HepG2 (cell line): ENCODE results near the gene GARS1. TPM values are rescaled to one million over a fixed set of nuclear protein-coding genes. Genes with fewer than 3 reads are reported as not detected.

Source experiments
- ATAC-seq: fragments of 200-7000 bp; cut with Tn5 transposase; 3 replicates; pipeline ENCODE4 v1.9.1; 2020; ENCODE audit warnings: mild to moderate bottlenecking, moderate library complexity
- BruUV-seq: library from RNA; stranded (reverse); fragments of 400-500 nt; replicated peaks from 2 replicates; lab custom pipeline; 2021; lab: Mats Ljungman, UMichigan
- CTCF ChIA-PET: fragments of 300-600 bp; formaldehyde crosslinking; extraction: SDS; loops from one replicate; lab custom pipeline; 2021; ENCODE audit warnings: low total read pairs, inconsistent platforms, low intra/inter-chr PET ratio; lab: Yijun Ruan, JAX
- POLR2A ChIA-PET: fragments of 350-600 bp; sonication (Branson Sonifier 250); formaldehyde crosslinking; loops from one replicate; lab custom pipeline; 2020; ENCODE audit warnings: antibody characterized with exemption, inconsistent platforms; lab: Yijun Ruan, JAX
- DNase-seq: peaks from one replicate; pipeline ENCODE4 v3.0.0-alpha.2; 2015; ENCODE audit warnings: low spot score
- FAIRE-seq: peaks from 3 replicates; lab custom pipeline; 2011; peaks lifted over from hg19 to GRCh38; lab: Jason Lieb, UNC
- H2AFZ ChIP-seq: one replicate; pipeline ENCODE4 v1.6.1; 2011; ENCODE audit warnings: low read length, inconsistent platforms
- H3K27ac ChIP-seq: fragments of 300-600 bp; 3 replicates; pipeline ENCODE4 v1.8.0; 2011; ENCODE audit warnings: mixed run types, mild to moderate bottlenecking, mixed read lengths, low read length, inconsistent platforms; ENCODE audit not compliant: insufficient read depth; ENCODE audit errors: extremely low read length
- H3K27me3 ChIP-seq, 2 experiments: fragments of 200-600 bp in 1 of 2; 2 replicates in 1 of 2; 3 replicates in 1 of 2; pipeline versions ENCODE4 v1.6.0 to v1.8.0; 2011; ENCODE audit warnings: low read length in 2 of 2, mild to moderate bottlenecking in 2 of 2, moderate library complexity in 2 of 2, inconsistent platforms in 1 of 2; ENCODE audit not compliant: insufficient read depth in 2 of 2, control insufficient read depth in 1 of 2
- H3K36me3 ChIP-seq, 2 experiments: fragments of 200-600 bp in 1 of 2; replicated peaks in 1 of 2; 2 replicates in 1 of 2; 3 replicates in 1 of 2; pipeline versions ENCODE4 v1.5.1 to v1.8.0; 2011; ENCODE audit warnings: low read length in 2 of 2, inconsistent platforms in 1 of 2; ENCODE audit not compliant: insufficient read depth in 2 of 2, control insufficient read depth in 1 of 2
- H3K4me1 ChIP-seq: 2 replicates; pipeline ENCODE4 v1.5.1; 2012; ENCODE audit warnings: low read length, inconsistent platforms; ENCODE audit not compliant: insufficient read depth
- H3K4me2 ChIP-seq: 2 replicates; pipeline ENCODE4 v1.6.0; 2011; ENCODE audit warnings: low read depth, low read length, inconsistent platforms
- H3K4me3 ChIP-seq, 3 experiments: fragments of 200-600 bp in 1 of 3; sonication (generic), shearing (Covaris generic) in 1 of 3; replicated peaks in 1 of 3; 2 replicates each; pipeline ENCODE4 v1.5.1; 2011 to 2016; ENCODE audit warnings: low read length in 3 of 3, inconsistent platforms in 2 of 3, low read depth in 2 of 3, mild to moderate bottlenecking in 2 of 3, control low read depth in 1 of 3, mixed read lengths in 1 of 3; ENCODE audit not compliant: insufficient read depth in 1 of 3
- H3K79me2 ChIP-seq: one replicate; pipeline ENCODE4 v1.6.1; 2011; ENCODE audit warnings: low read length, inconsistent platforms; ENCODE audit not compliant: insufficient read depth
- H3K9ac ChIP-seq: 2 replicates; pipeline ENCODE4 v1.6.0; 2011; ENCODE audit warnings: mild to moderate bottlenecking, low read depth, low read length, inconsistent platforms; ENCODE audit not compliant: insufficient read depth
- H3K9me3 ChIP-seq: 2 replicates; pipeline ENCODE4 v1.5.1; 2012; ENCODE audit warnings: mild to moderate bottlenecking, low read length
- H4K20me1 ChIP-seq: 2 replicates; pipeline ENCODE4 v1.6.0; 2011; ENCODE audit warnings: inconsistent platforms, mild to moderate bottlenecking, low read length, moderate library complexity; ENCODE audit not compliant: insufficient read depth
- BHLHE40 ChIP-seq: IDR thresholded peaks from 2 replicates; pipeline ENCODE4 v1.6.1; 2011; ENCODE audit warnings: low read length, improper control_type of control experiment
- EZH2 ChIP-seq: conservative IDR thresholded peaks from 2 replicates; pipeline ENCODE4 v1.6.1; 2012; ENCODE audit warnings: mild to moderate bottlenecking, low read depth, low read length, moderate library complexity
- NAIF1 ChIP-seq: sonication (generic); formaldehyde crosslinking; IDR thresholded peaks from 2 replicates; pipeline ENCODE4 v1.5.0; 2020; ENCODE audit warnings: mild to moderate bottlenecking, missing genetic modification reagents, borderline replicate concordance
- YEATS2 ChIP-seq: sonication (generic); formaldehyde crosslinking; IDR thresholded peaks from 2 replicates; pipeline ENCODE4 v1.4.0; 2020; ENCODE audit warnings: missing genetic modification reagents, borderline replicate concordance
- ZBTB42 ChIP-seq: sonication (generic); formaldehyde crosslinking; IDR thresholded peaks from 2 replicates; pipeline ENCODE4 v1.5.0; 2020; ENCODE audit warnings: mild to moderate bottlenecking, missing genetic modification reagents
- ZNF143 ChIP-seq: sonication (generic); formaldehyde crosslinking; IDR thresholded peaks from 2 replicates; pipeline ENCODE4 v1.4.0; 2020; ENCODE audit warnings: missing genetic modification reagents
- ZNF543 ChIP-seq: sonication (generic); formaldehyde crosslinking; IDR thresholded peaks from 2 replicates; pipeline ENCODE4 v1.4.0; 2020; ENCODE audit warnings: mild to moderate bottlenecking, missing genetic modification reagents
- ZNF776 ChIP-seq: sonication (generic); formaldehyde crosslinking; IDR thresholded peaks from 2 replicates; pipeline ENCODE4 v1.4.0; 2020; ENCODE audit warnings: mild to moderate bottlenecking, missing genetic modification reagents
- ZNF780A ChIP-seq: sonication (generic); formaldehyde crosslinking; IDR thresholded peaks from 2 replicates; pipeline ENCODE4 v1.8.0; 2022; ENCODE audit warnings: mild to moderate bottlenecking, missing genetic modification reagents, moderate library complexity
- WGBS: methylation state at CpG from one replicate; pipeline ENCODE4 v1.1.6; 2017; ENCODE audit warnings: low lambda C conversion rate; 5-methylcytosine and 5-hydroxymethylcytosine counted together
- in situ Hi-C: cut with HindIII; loops from 2 replicates; pipeline ENCODE4 v1.10.0; 2017; ENCODE audit warnings: low pct_unique_long_range_greater_than_20kb; ENCODE audit not compliant: extremely low pct_ligation_motif_present
- intact Hi-C: fragments of 100-400 bp; cut with micrococcal nuclease; formaldehyde crosslinking; loops from one replicate; pipeline ENCODE4 v1.10.0; 2022; ENCODE audit not compliant: unreplicated experiment
- polyA plus RNA-seq, 8 experiments: library from polyadenylated mRNA; depleted of rRNA in 3 of 8; stranded (reverse) in 7 of 8; unstranded in 1 of 8; fragments of >200 nt; fragmentation: Illumina TruSeq in 4 of 8; extraction: Trizol in 4 of 8; gene quantifications; 2 replicates each; pipeline versions ENCODE4 v1.2.1 to v1.2.3, GENCODE V29; 2011 to 2016; ENCODE audit warnings: low read depth in 4 of 8, missing spikeins in 1 of 8, mixed read lengths in 1 of 8; ENCODE audit not compliant: insufficient read depth in 1 of 8
- total RNA-seq, 5 experiments: library from RNA; depleted of rRNA; stranded (reverse); fragments of >200 nt; fragmentation: Illumina TruSeq; extraction: Trizol; gene quantifications; 2 replicates each; pipeline ENCODE4 v1.2.3, GENCODE V29; 2016; ENCODE audit warnings: low read depth in 1 of 5
- TF ChIP-seq, protein P1 (sequence below): IDR thresholded peaks from 2 replicates; pipeline ENCODE4 v1.6.1; 2016; ENCODE audit warnings: mild to moderate bottlenecking
- TF ChIP-seq, protein P2 (sequence below): IDR thresholded peaks from 2 replicates; pipeline ENCODE4 v1.6.1; 2016; ENCODE audit warnings: low read depth, control low read depth
- TF ChIP-seq, protein P3 (sequence below): IDR thresholded peaks from 2 replicates; pipeline ENCODE4 v1.6.1; 2018; ENCODE audit warnings: missing genetic modification reagents
- TF ChIP-seq, protein P4 (sequence below): sonication (generic); formaldehyde crosslinking; IDR thresholded peaks from 2 replicates; pipeline ENCODE4 v1.8.1; 2022; ENCODE audit warnings: low read depth, mild to moderate bottlenecking, missing genetic modification reagents
- TF ChIP-seq, protein P5 (sequence below): sonication (generic); formaldehyde crosslinking; IDR thresholded peaks from 2 replicates; pipeline ENCODE4 v1.4.0; 2020; ENCODE audit warnings: missing genetic modification reagents, borderline replicate concordance

GARS1 gene
- total and polyA plus RNA-seq, 2 of the 13 experiments (the other 11 are each of a cell fraction or from before 2014, with no cell fraction given): 140 to 460 TPM

DNA sequence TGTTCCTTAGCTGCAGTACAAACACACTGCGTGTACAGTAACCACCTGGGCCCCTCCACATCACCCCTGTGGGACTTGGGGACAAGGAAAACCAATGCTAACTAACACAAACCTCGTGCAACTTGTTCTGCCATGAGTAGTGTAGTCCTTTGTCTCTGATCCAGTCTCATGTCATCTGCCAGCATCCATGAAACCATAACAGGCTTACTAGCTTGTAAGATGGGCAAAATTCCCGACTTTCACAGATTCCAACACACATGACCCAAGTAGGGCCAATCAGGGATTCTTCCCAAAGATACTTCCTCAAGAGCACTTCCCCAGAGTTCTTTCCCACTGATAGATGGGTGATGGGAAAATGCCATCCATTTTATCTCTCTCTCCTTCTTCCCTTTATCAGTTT, 41.1 kb upstream of the GARS1 start:
- no peaks in the 10 kb centered on the region for H3K36me3 ChIP-seq
- no peaks in the 10 kb centered on the region for H4K20me1 ChIP-seq
- H3K4me2 ChIP-seq: no peak overlapping the region
- DNase-seq: no peak
- H2AFZ ChIP-seq: no peak overlapping the region
- in situ Hi-C loops (no loop called here), intact Hi-C loops (no loop called here)
- no peaks in the 10 kb centered on the region for H3K9me3 ChIP-seq
- H3K9ac ChIP-seq: no peak overlapping the region
- POLR2A ChIA-PET: no interaction called here
- H3K27ac ChIP-seq: no peak overlapping the region
- ATAC-seq: no peak
- no peak for FAIRE-seq
- CTCF ChIA-PET: no interaction called here
- WGBS: 74% methylated on average over 3 of the region's 3 CpGs
- no peaks in the 10 kb centered on the region for H3K27me3 ChIP-seq
- BruUV-seq: no TSS peak
- H3K4me1 ChIP-seq: peaks cover 20% of the 10 kb centered on the region
- H3K79me2 ChIP-seq: no peaks in the 10 kb centered on the region
- H3K4me3 ChIP-seq: no peak overlapping the region
- TF ChIP-seq, protein P1, sequence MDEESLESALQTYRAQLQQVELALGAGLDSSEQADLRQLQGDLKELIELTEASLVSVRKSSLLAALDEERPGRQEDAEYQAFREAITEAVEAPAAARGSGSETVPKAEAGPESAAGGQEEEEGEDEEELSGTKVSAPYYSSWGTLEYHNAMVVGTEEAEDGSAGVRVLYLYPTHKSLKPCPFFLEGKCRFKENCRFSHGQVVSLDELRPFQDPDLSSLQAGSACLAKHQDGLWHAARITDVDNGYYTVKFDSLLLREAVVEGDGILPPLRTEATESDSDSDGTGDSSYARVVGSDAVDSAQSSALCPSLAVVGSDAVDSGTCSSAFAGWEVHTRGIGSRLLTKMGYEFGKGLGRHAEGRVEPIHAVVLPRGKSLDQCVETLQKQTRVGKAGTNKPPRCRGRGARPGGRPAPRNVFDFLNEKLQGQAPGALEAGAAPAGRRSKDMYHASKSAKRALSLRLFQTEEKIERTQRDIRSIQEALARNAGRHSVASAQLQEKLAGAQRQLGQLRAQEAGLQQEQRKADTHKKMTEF (CRISPR knock-in tag): no peak
- TF ChIP-seq, protein P2, sequence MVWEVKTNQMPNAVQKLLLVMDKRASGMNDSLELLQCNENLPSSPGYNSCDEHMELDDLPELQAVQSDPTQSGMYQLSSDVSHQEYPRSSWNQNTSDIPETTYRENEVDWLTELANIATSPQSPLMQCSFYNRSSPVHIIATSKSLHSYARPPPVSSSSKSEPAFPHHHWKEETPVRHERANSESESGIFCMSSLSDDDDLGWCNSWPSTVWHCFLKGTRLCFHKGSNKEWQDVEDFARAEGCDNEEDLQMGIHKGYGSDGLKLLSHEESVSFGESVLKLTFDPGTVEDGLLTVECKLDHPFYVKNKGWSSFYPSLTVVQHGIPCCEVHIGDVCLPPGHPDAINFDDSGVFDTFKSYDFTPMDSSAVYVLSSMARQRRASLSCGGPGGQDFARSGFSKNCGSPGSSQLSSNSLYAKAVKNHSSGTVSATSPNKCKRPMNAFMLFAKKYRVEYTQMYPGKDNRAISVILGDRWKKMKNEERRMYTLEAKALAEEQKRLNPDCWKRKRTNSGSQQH (CRISPR knock-in tag): no peak
- no peak for TF ChIP-seq ZNF780A (CRISPR knock-in tag)
- TF ChIP-seq NAIF1: no peak
- TF ChIP-seq, protein P3, sequence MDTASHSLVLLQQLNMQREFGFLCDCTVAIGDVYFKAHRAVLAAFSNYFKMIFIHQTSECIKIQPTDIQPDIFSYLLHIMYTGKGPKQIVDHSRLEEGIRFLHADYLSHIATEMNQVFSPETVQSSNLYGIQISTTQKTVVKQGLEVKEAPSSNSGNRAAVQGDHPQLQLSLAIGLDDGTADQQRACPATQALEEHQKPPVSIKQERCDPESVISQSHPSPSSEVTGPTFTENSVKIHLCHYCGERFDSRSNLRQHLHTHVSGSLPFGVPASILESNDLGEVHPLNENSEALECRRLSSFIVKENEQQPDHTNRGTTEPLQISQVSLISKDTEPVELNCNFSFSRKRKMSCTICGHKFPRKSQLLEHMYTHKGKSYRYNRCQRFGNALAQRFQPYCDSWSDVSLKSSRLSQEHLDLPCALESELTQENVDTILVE: no peak
- TF ChIP-seq ZNF143 (CRISPR knock-in tag): no peak
- TF ChIP-seq BHLHE40: no peak
- TF ChIP-seq, protein P4, sequence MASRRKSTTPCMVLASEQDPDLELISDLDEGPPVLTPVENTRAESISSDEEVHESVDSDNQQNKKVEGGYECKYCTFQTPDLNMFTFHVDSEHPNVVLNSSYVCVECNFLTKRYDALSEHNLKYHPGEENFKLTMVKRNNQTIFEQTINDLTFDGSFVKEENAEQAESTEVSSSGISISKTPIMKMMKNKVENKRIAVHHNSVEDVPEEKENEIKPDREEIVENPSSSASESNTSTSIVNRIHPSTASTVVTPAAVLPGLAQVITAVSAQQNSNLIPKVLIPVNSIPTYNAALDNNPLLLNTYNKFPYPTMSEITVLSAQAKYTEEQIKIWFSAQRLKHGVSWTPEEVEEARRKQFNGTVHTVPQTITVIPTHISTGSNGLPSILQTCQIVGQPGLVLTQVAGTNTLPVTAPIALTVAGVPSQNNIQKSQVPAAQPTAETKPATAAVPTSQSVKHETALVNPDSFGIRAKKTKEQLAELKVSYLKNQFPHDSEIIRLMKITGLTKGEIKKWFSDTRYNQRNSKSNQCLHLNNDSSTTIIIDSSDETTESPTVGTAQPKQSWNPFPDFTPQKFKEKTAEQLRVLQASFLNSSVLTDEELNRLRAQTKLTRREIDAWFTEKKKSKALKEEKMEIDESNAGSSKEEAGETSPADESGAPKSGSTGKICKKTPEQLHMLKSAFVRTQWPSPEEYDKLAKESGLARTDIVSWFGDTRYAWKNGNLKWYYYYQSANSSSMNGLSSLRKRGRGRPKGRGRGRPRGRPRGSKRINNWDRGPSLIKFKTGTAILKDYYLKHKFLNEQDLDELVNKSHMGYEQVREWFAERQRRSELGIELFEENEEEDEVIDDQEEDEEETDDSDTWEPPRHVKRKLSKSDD: no peak
- TF ChIP-seq ZNF543: no peak
- no peak for TF ChIP-seq ZBTB42 (CRISPR knock-in tag)
- TF ChIP-seq YEATS2 (CRISPR knock-in tag): no peak
- no peak for TF ChIP-seq EZH2
- TF ChIP-seq ZNF776 (CRISPR knock-in tag): no peak
- TF ChIP-seq, protein P5, sequence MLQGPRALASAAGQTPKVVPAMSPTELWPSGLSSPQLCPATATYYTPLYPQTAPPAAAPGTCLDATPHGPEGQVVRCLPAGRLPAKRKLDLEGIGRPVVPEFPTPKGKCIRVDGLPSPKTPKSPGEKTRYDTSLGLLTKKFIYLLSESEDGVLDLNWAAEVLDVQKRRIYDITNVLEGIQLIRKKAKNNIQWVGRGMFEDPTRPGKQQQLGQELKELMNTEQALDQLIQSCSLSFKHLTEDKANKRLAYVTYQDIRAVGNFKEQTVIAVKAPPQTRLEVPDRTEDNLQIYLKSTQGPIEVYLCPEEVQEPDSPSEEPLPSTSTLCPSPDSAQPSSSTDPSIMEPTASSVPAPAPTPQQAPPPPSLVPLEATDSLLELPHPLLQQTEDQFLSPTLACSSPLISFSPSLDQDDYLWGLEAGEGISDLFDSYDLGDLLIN: no peak
